ENCODE data around the gene CPLX3. TPM values are rescaled to one million over a fixed set of nuclear protein-coding genes. Genes with fewer than 3 reads are reported as not detected.

The CPLX3 gene
- polyA plus RNA-seq, 1 experiment = not detected

GRCh38 chr15:74807282-74807681 is 19.1 kb upstream of the CPLX3 start:
- no peak for DNase-seq (ENCODE audit: low read depth, low spot score)
- no peak overlapping the region for H3K4me3 ChIP-seq (ENCODE audit: low read depth, low read length)
- H3K9me3 ChIP-seq (ENCODE audit: control insufficient read depth, insufficient read depth, low read length) = no peaks in the 10 kb centered on the region; the same call in 1 of the 2 replicates
- ChIA-PET CTCF (interaction anchor here (1.2 to 1.6 kb wide), 2 partner anchors 8 to 25 kb away, joined by 4 to 5 read pairs; partner anchors contain the start of gene CSK), POLR2A (no interaction called here)
- H3K27ac ChIP-seq (ENCODE audit: low read depth, low read length) = no peak overlapping the region
- TF ChIP-seq CTCF (IDR thresholded peaks at IDR 0.05; ENCODE audit: low read depth, low read length) = no peak
- no peaks in the 10 kb centered on the region for H3K27me3 ChIP-seq (ENCODE audit: control insufficient read depth, insufficient read depth, low read length)

GRCh38 chr15:74808078-74808839 is 18.2 kb upstream of the CPLX3 start:
- Histone ChIP-seq H3K27me3 (ENCODE audit: control insufficient read depth, insufficient read depth, low read length) (no peaks in the 10 kb centered on the region), H3K27ac (ENCODE audit: low read depth, low read length) (peak overlapping the region; percentile 11), H3K9me3 (ENCODE audit: control insufficient read depth, insufficient read depth, low read length) (no peaks in the 10 kb centered on the region), H3K4me3 (ENCODE audit: low read depth, low read length) (no peak overlapping the region)
- TF ChIP-seq CTCF (IDR thresholded peaks at IDR 0.05; ENCODE audit: low read depth, low read length) = no peak
- no peak for DNase-seq (ENCODE audit: low read depth, low spot score)
- CTCF ChIA-PET = interaction anchor here (0.9 to 1.6 kb wide), 3 partner anchors 9 to 37 kb away, joined by 4 to 5 read pairs (median 4); partner anchors contain the start of gene CSK
- POLR2A ChIA-PET = no interaction called here

GRCh38 chr15:74808840-74809229 is 17.6 kb upstream of the CPLX3 start:
- CTCF ChIA-PET = interaction anchor here (0.9 to 1.6 kb wide), 3 partner anchors 9 to 38 kb away, joined by 4 to 9 read pairs (median 5); partner anchors contain the start of gene CSK
- Histone ChIP-seq H3K27me3 (ENCODE audit: control insufficient read depth, insufficient read depth, low read length) (no peaks in the 10 kb centered on the region), H3K4me3 (ENCODE audit: low read depth, low read length) (no peak overlapping the region), H3K9me3 (ENCODE audit: control insufficient read depth, insufficient read depth, low read length) (no peaks in the 10 kb centered on the region), H3K27ac (ENCODE audit: low read depth, low read length) (no peak overlapping the region)
- TF ChIP-seq CTCF (IDR thresholded peaks at IDR 0.05; ENCODE audit: low read depth, low read length) = no peak
- DNase-seq (ENCODE audit: low read depth, low spot score) = no peak
- POLR2A ChIA-PET = no interaction called here

GRCh38 chr15:74809242-74809641 is 17.2 kb upstream of the CPLX3 start:
- no peaks in the 10 kb centered on the region for H3K9me3 ChIP-seq (ENCODE audit: control insufficient read depth, insufficient read depth, low read length)
- no peak for DNase-seq (ENCODE audit: low read depth, low spot score)
- CTCF ChIA-PET = interaction anchor here (1.2 kb wide), 1 partner anchor 10 kb away, joined by 9 read pairs; no protein-coding TSS in a partner anchor
- TF ChIP-seq CTCF (IDR thresholded peaks at IDR 0.05; ENCODE audit: low read depth, low read length) = no peak
- no peak overlapping the region for H3K4me3 ChIP-seq (ENCODE audit: low read depth, low read length)
- POLR2A ChIA-PET = no interaction called here
- H3K27ac ChIP-seq (ENCODE audit: low read depth, low read length) = no peak overlapping the region
- no peaks in the 10 kb centered on the region for H3K27me3 ChIP-seq (ENCODE audit: control insufficient read depth, insufficient read depth, low read length)

- POLR2A ChIA-PET = interaction anchor here (0.5 to 0.7 kb wide), 2 partner anchors 13 to 62 kb away, joined by 3 to 10 read pairs; no protein-coding TSS in a partner anchor
- TF ChIP-seq CTCF (IDR thresholded peaks at IDR 0.05; ENCODE audit: low read depth, low read length) = no peak
- Histone ChIP-seq H3K27ac (ENCODE audit: low read depth, low read length) (no peak overlapping the region), H3K9me3 (ENCODE audit: control insufficient read depth, insufficient read depth, low read length) (no peaks in the 10 kb centered on the region), H3K27me3 (ENCODE audit: control insufficient read depth, insufficient read depth, low read length) (no peaks in the 10 kb centered on the region), H3K4me3 (ENCODE audit: low read depth, low read length) (no peak overlapping the region)
- no peak for DNase-seq (ENCODE audit: low read depth, low spot score)
- CTCF ChIA-PET = interaction anchor here (1.2 to 1.3 kb wide), 2 partner anchors 10 to 92 kb away, joined by 4 to 9 read pairs; no protein-coding TSS in a partner anchor
These were observed 16.5 kb upstream of the CPLX3 start for GRCh38 chr15:74809956-74810355.

Data from AG04450 (cell line).